HFFc6 (cell line): ENCODE data around the gene ACTC1. TPM values are rescaled to one million over a fixed set of nuclear protein-coding genes. Genes with fewer than 3 reads are reported as not detected.

Experiments
- DNase-seq: peaks from one replicate; pipeline ENCODE4 v3.0.0-alpha.2; 2018
- H3K27ac Mint-ChIP-seq: 2 replicates; pipeline ENCODE4 v1.8.0; 2020; ENCODE audit warnings: mild to moderate bottlenecking, mixed read lengths
- H3K27me3 Mint-ChIP-seq: 2 replicates; pipeline ENCODE4 v1.8.0; 2021; ENCODE audit warnings: mild to moderate bottlenecking, moderate library complexity, mixed read lengths; ENCODE audit not compliant: insufficient read depth
- H3K36me3 Mint-ChIP-seq: 2 replicates; pipeline ENCODE4 v1.8.0; 2021; ENCODE audit warnings: low read depth, mixed read lengths
- H3K4me1 Mint-ChIP-seq: 2 replicates; pipeline ENCODE4 v1.8.0; 2020; ENCODE audit warnings: low read depth, mixed read lengths
- H3K4me3 Mint-ChIP-seq: 2 replicates; pipeline ENCODE4 v1.8.0; 2020; ENCODE audit warnings: mild to moderate bottlenecking, moderate library complexity, mixed read lengths
- H3K9me3 Mint-ChIP-seq: 2 replicates; pipeline ENCODE4 v1.8.0; 2020; ENCODE audit warnings: mild to moderate bottlenecking, mixed read lengths
- CTCF ChIP-seq: fragments of 200-600 bp; sonication (generic); IDR thresholded peaks from 2 replicates; pipeline ENCODE4 v1.5.0; 2021; ENCODE audit warnings: antibody characterized with exemption, mild to moderate bottlenecking
- total RNA-seq, 6 experiments: library from RNA; stranded (reverse); fragmentation: NEBNext Ultra II Directional; extraction: Animal tissue kit (Norgen Biotek cat#: 25700); gene quantifications; 2 replicates in 1 of 6; 3 replicates in 5 of 6; pipeline ENCODE4 v1.2.3, GENCODE V29; 2021

ACTC1 gene
- total RNA-seq, 6 experiments from 2014 or later, result 4.8 to 30.5 (median 24.7) TPM

- TF ChIP-seq CTCF, result no peak
- peaks cover 10% of the 10 kb centered on the region; the same call in 1 of the 2 replicates for H3K4me1 Mint-ChIP-seq
- no peak overlapping the region; the same call in 1 of the 2 replicates for H3K4me3 Mint-ChIP-seq
- H3K36me3 Mint-ChIP-seq, result no peaks in the 10 kb centered on the region
- H3K27me3 Mint-ChIP-seq, result peaks cover 5% of the 10 kb centered on the region
- no peak for DNase-seq
- H3K9me3 Mint-ChIP-seq, result no peaks in the 10 kb centered on the region
- no peak overlapping the region for H3K27ac Mint-ChIP-seq
These were observed 26.8 kb downstream of the ACTC1 start for GRCh38 chr15:34768530-34768929.

GRCh38 chr15:34765741-34766140, 29.6 kb downstream of the ACTC1 start:
- Mint-ChIP-seq H3K4me1 (peaks cover 10% of the 10 kb centered on the region; the same call in 1 of the 2 replicates), H3K27ac (no peak overlapping the region), H3K4me3 (no peak overlapping the region), H3K27me3 (peaks cover 8% of the 10 kb centered on the region), H3K36me3 (no peaks in the 10 kb centered on the region), H3K9me3 (no peaks in the 10 kb centered on the region)
- TF ChIP-seq CTCF, result no peak
- no peak for DNase-seq

GRCh38 chr15:34760909-34761308, 34.4 kb downstream of the ACTC1 start:
- Mint-ChIP-seq H3K4me1 (no peaks in the 10 kb centered on the region), H3K27ac (no peak overlapping the region), H3K36me3 (no peaks in the 10 kb centered on the region), H3K27me3 (peaks cover 28% of the 10 kb centered on the region), H3K4me3 (no peak overlapping the region), H3K9me3 (no peaks in the 10 kb centered on the region)
- DNase-seq, result no peak
- no peak for TF ChIP-seq CTCF

- H3K27me3 Mint-ChIP-seq, result peaks cover 36% of the 10 kb centered on the region
- no peaks in the 10 kb centered on the region for H3K4me1 Mint-ChIP-seq
These were observed 35.4 kb downstream of the ACTC1 start for GRCh38 chr15:34759992-34760391.

GRCh38 chr15:34759347-34759746, 36.0 kb downstream of the ACTC1 start:
- Mint-ChIP-seq H3K27ac (no peak overlapping the region), H3K9me3 (no peaks in the 10 kb centered on the region), H3K4me1 (no peaks in the 10 kb centered on the region), H3K4me3 (no peak overlapping the region), H3K27me3 (peaks cover 36% of the 10 kb centered on the region), H3K36me3 (no peaks in the 10 kb centered on the region)
- no peak for DNase-seq
- no peak for TF ChIP-seq CTCF

More at GRCh38 chr15:34759992-34760391, 35.4 kb downstream of the ACTC1 start:
- no peak for TF ChIP-seq CTCF
- Mint-ChIP-seq H3K27ac (no peak overlapping the region), H3K4me3 (no peak overlapping the region), H3K36me3 (no peaks in the 10 kb centered on the region), H3K9me3 (no peaks in the 10 kb centered on the region)
- DNase-seq, result no peak

- H3K27me3 Mint-ChIP-seq, result peaks cover 43% of the 10 kb centered on the region
- H3K4me3 Mint-ChIP-seq, result no peak overlapping the region
- H3K4me1 Mint-ChIP-seq, result no peaks in the 10 kb centered on the region
- no peak for TF ChIP-seq CTCF
- no peaks in the 10 kb centered on the region for H3K9me3 Mint-ChIP-seq
- no peak for DNase-seq
- no peak overlapping the region for H3K27ac Mint-ChIP-seq
- H3K36me3 Mint-ChIP-seq, result no peaks in the 10 kb centered on the region
These were observed 38.1 kb downstream of the ACTC1 start for GRCh38 chr15:34757262-34757661.
